ENCODE results near the gene PIK3CD. TPM values are rescaled to one million over a fixed set of nuclear protein-coding genes. Genes with fewer than 3 reads are reported as not detected.

PIK3CD gene
- total and polyA plus RNA-seq, 2 of the 4 experiments (the other 2 are of a cell fraction): 5.0 to 12.1 TPM

- H2AK5ac ChIP-seq (ENCODE audit: low read depth, low read length): no peak overlapping the region
- no peaks in the 10 kb centered on the region for H3K9me1 ChIP-seq (ENCODE audit: insufficient read depth, low read length)
- no peaks in the 10 kb centered on the region for H3K9me3 ChIP-seq (ENCODE audit: control insufficient read depth, insufficient read depth, low read length)
- H3K36me3 ChIP-seq (ENCODE audit: control insufficient read depth, insufficient read depth, low read length): no peaks in the 10 kb centered on the region
- BruUV-seq (replicated peaks): no TSS peak
- no peak for ATAC-seq (ENCODE audit: low read depth)
- dilution Hi-C loops (cut with HindIII; ENCODE audit: low sequenced_read_pairs, unreplicated experiment): no loop called here
- H2BK5ac ChIP-seq (ENCODE audit: low read depth, low read length, poor library complexity, severe bottlenecking): no peak overlapping the region
- H3K27ac ChIP-seq (ENCODE audit: insufficient read depth, low read length): no peak overlapping the region
- H4K5ac ChIP-seq (ENCODE audit: low read depth, low read length): no peak overlapping the region
- in situ Hi-C loops (cut with MboI; ENCODE audit: low sequenced_read_pairs): no loop called here
- H3K23ac ChIP-seq (ENCODE audit: low read depth, low read length): no peak overlapping the region
- TF ChIP-seq ELK1 (IDR thresholded peaks at IDR 0.05; ENCODE audit: borderline replicate concordance, low read depth, low read length): no peak
- no peak for TF ChIP-seq MAZ (IDR thresholded peaks at IDR 0.05; ENCODE audit: borderline replicate concordance, low read depth, low read length)
- no peak for TF ChIP-seq FOS (IDR thresholded peaks at IDR 0.05; ENCODE audit: low read depth, low read length)
- no peak for TF ChIP-seq CTCF (conservative IDR thresholded peaks at IDR 0.05; ENCODE audit: low read depth, low read length)
- no peak for TF ChIP-seq CEBPB (IDR thresholded peaks at IDR 0.05; ENCODE audit: low read depth, low read length)
- no peak for TF ChIP-seq MXI1 (IDR thresholded peaks at IDR 0.05; ENCODE audit: borderline replicate concordance, low read depth, low read length)
- TF ChIP-seq RFX5 (IDR thresholded peaks at IDR 0.05; ENCODE audit: low read depth, low read length): no peak
- no peak for TF ChIP-seq NFE2L2 (IDR thresholded peaks at IDR 0.05; ENCODE audit: low read depth, low read length)
- TF ChIP-seq USF2 (IDR thresholded peaks at IDR 0.05; ENCODE audit: low read depth, low read length): no peak
- no peak for TF ChIP-seq RAD21 (IDR thresholded peaks at IDR 0.05; ENCODE audit: low read length)
- H3K4me3 ChIP-seq (ENCODE audit: insufficient read depth, low read depth, low read length): no peak overlapping the region
- no peaks in the 10 kb centered on the region for H3K4me1 ChIP-seq (ENCODE audit: control insufficient read depth, insufficient read depth, low read length)
- H4K8ac ChIP-seq (ENCODE audit: low read depth in 2 of 2, low read length in 2 of 2): no peak overlapping the region
- no peak overlapping the region for H3K18ac ChIP-seq (ENCODE audit: low read depth, low read length)
- no peak overlapping the region for H3K9ac ChIP-seq (ENCODE audit: low read depth, low read length)
- no peak overlapping the region for H2AK9ac ChIP-seq (replicated peaks; ENCODE audit: low read depth, low read length, poor library complexity)
- H2BK15ac ChIP-seq (ENCODE audit: low read depth, low read length): no peak overlapping the region
- DNase-seq: no peak
- H4K20me1 ChIP-seq (ENCODE audit: insufficient read depth, low read length): no peaks in the 10 kb centered on the region
- no peak overlapping the region for H2BK20ac ChIP-seq (ENCODE audit: low read depth, low read length)
- H3K27me3 ChIP-seq (ENCODE audit: control insufficient read depth, insufficient read depth, low read length): no peaks in the 10 kb centered on the region
- ChIA-PET CTCF (no interaction called here), POLR2A (ENCODE audit: unreplicated experiment) (interaction anchor here (1.1 kb wide), 1 partner anchor 9 kb away, joined by 3 read pairs; no protein-coding TSS in a partner anchor)
- H3K14ac ChIP-seq (replicated peaks; ENCODE audit: low read depth, low read length): no peak overlapping the region
- intact Hi-C loops (cut with micrococcal nuclease): no loop called here
- WGBS, 2 experiments (ENCODE audit: extremely low coverage in 2 of 2, insufficient read length in 1 of 2): no CpG with 5 or more reads among the region's 2 CpGs
- H3K56ac ChIP-seq (ENCODE audit: extremely low read depth, insufficient read depth, low read length): no peak overlapping the region
- no peak overlapping the region for H3K4ac ChIP-seq (ENCODE audit: low read depth, low read length)
- H2AFZ ChIP-seq (replicated peaks; ENCODE audit: low read length, poor library complexity): no peak overlapping the region
- H3K4me2 ChIP-seq (ENCODE audit: low read depth, low read length): no peak overlapping the region
- no peak overlapping the region for H2BK120ac ChIP-seq (ENCODE audit: low read depth, low read length)
- H4K91ac ChIP-seq (ENCODE audit: insufficient read depth, low read depth, low read length): no peak overlapping the region
- no peaks in the 10 kb centered on the region for H3K79me1 ChIP-seq (ENCODE audit: low read depth in 1 of 2, low read length in 2 of 2)
These were observed 28.6 kb downstream of the PIK3CD start for GRCh38 chr1:9680091-9680490.

Data from IMR-90 (cell line).